Ovary (tissue), 9 donors: ENCODE data around the gene LHFPL6. TPM values are rescaled to one million over a fixed set of nuclear protein-coding genes. Genes with fewer than 3 reads are reported as not detected.

Experiments used
- DNase-seq, 5 donors: peaks; one replicate each; pipeline ENCODE4 v3.0.0-alpha.2; 2019 to 2020
- H3K27ac ChIP-seq, 2 donors: fragments of 200-600 bp; one replicate each; pipeline versions ENCODE4 v1.5.1 to v1.8.0; 2019 to 2022
- H3K27me3 ChIP-seq: fragments of 200-600 bp; one replicate; pipeline ENCODE4 v1.8.0; 2022
- H3K36me3 ChIP-seq: fragments of 200-600 bp; sonication (generic); one replicate; pipeline ENCODE4 v1.5.1; 2019
- H3K4me1 ChIP-seq: one replicate; pipeline ENCODE4 v1.8.1; 2013; ENCODE audit warnings: mild to moderate bottlenecking, moderate library complexity; ENCODE audit not compliant: insufficient read depth
- H3K4me3 ChIP-seq: fragments of 200-600 bp; sonication (generic); one replicate; pipeline ENCODE4 v1.5.1; 2017
- H3K9me3 ChIP-seq, 2 donors: fragments of 200-600 bp in 1 of 2; sonication (generic) in 1 of 2; one replicate each; pipeline versions ENCODE4 v1.5.1 to v1.8.1; 2013 to 2019; ENCODE audit warnings: mild to moderate bottlenecking in 1 of 2, moderate library complexity in 1 of 2
- EP300 ChIP-seq: sonication (generic); formaldehyde crosslinking; IDR thresholded peaks from one replicate; pipeline ENCODE4 v1.6.1; 2017; ENCODE audit warnings: antibody characterized with exemption
- POLR2A ChIP-seq: fragments of 450-650 bp; IDR thresholded peaks from one replicate; pipeline ENCODE4 v1.6.1; 2017; ENCODE audit warnings: antibody characterized with exemption, mild to moderate bottlenecking, moderate library complexity
- WGBS, 3 donors: extraction: QIAGEN DNeasy Blood & Tissue Kit in 1 of 3; methylation state at CpG; one replicate each; pipeline versions ENCODE4 v1.1.5 to v1.1.7; 2013 to 2017; 5-methylcytosine and 5-hydroxymethylcytosine counted together
- intact Hi-C, 4 donors: fragments of 100-400 bp; cut with DNase I; formaldehyde crosslinking; loops; one replicate each; pipeline versions ENCODE4 v1.11.0 to v1.15.1; 2022 to 2023
- polyA plus RNA-seq, 2 donors: library from polyadenylated mRNA; stranded (reverse); fragments of 200-250 nt in 1 of 2; fragments of 350-450 nt in 1 of 2; fragmentation: Illumina TruSeq in 1 of 2; extraction: RNeasy Lipid Tissue Mini Kit (QIAGEN cat#74804) in 1 of 2; gene quantifications; one replicate each; pipeline ENCODE4 v1.2.3, GENCODE V29; 2013 to 2014
- total RNA-seq, 7 donors: library from RNA; depleted of rRNA in 2 of 7; stranded (reverse); fragments of >200 nt in 2 of 7; fragmentation: NEBNext Ultra II Directional in 3 of 7; extraction: Animal tissue kit (Norgen Biotek cat#: 25700) in 3 of 7; gene quantifications; one replicate each; pipeline versions ENCODE4 v1.1.0 to v1.2.4, GENCODE V29; 2016 to 2023
- TF ChIP-seq, protein P1 (sequence below), 3 donors: fragments of 450-650 bp in 2 of 3; fragments of 200-600 bp in 1 of 3; IDR thresholded peaks; one replicate each; pipeline versions ENCODE4 v1.5.1 to v1.8.0; 2016 to 2022; ENCODE audit warnings: antibody characterized with exemption in 3 of 3, mild to moderate bottlenecking in 1 of 3
- donor health status: DM: no; HTN: no; CAD: no; lungs with moderate emphysema.
- donor health status: DM: no; HTN: no; CAD: no.
- donor health status: Bipolar disorder and iron deficiency.
- donor health status: DM: yes; HTN: yes; CAD: no.
- donor health status: DM: no; HTN: no; CAD: no.
- donor health status: DM: yes; HTN: yes; CAD: no.

LHFPL6 gene
- total and polyA plus RNA-seq, 9 donors, result 19.7 to 136 (median 42.4) TPM

DNA sequence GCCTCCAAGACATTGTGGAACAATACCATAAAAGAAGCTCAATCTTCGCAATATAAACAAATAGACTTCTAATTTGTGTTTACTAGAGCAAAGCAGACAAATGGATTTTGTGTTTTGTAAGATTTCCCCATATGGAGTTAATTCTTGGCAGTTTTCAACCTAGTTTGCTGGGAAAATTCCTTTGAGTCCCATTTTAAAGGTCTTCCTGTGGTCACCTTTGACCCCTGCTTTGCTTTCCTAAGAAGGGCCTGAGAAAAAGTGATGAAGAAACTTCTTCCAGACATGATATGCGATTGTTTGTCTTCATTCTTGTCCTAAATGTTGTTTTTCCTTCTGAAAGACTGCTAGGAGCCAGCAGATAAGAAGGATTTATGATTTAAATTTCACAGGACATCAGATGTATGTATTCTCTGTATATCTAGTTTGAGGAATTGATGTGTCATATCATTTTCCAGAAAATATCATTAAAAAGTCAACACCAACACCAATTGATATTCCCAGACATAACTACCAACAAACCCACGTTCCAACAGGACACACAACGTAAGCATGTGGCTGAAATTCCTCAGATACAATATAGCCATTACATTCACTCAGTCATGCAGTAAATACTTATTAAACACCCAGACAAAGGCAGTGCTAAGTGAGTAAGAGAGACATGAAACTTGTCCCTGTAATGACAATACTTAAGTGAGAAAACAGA, 276.4 kb downstream of the LHFPL6 start:
- H3K27me3 ChIP-seq, result no peaks in the 10 kb centered on the region
- no peak overlapping the region for H3K4me3 ChIP-seq
- no peak overlapping the region for H3K27ac ChIP-seq
- no peaks in the 10 kb centered on the region for H3K36me3 ChIP-seq
- H3K4me1 ChIP-seq, result peaks cover 2% of the 10 kb centered on the region
- intact Hi-C loops, result no loop called here
- no peak for DNase-seq
- TF ChIP-seq POLR2A (no peak), EP300 (no peak)
- TF ChIP-seq, protein P1, sequence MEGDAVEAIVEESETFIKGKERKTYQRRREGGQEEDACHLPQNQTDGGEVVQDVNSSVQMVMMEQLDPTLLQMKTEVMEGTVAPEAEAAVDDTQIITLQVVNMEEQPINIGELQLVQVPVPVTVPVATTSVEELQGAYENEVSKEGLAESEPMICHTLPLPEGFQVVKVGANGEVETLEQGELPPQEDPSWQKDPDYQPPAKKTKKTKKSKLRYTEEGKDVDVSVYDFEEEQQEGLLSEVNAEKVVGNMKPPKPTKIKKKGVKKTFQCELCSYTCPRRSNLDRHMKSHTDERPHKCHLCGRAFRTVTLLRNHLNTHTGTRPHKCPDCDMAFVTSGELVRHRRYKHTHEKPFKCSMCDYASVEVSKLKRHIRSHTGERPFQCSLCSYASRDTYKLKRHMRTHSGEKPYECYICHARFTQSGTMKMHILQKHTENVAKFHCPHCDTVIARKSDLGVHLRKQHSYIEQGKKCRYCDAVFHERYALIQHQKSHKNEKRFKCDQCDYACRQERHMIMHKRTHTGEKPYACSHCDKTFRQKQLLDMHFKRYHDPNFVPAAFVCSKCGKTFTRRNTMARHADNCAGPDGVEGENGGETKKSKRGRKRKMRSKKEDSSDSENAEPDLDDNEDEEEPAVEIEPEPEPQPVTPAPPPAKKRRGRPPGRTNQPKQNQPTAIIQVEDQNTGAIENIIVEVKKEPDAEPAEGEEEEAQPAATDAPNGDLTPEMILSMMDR (IDR thresholded peaks at IDR 0.05), result no peak
- WGBS, 3 donors, result 52 to 66% (median 64%) methylated on average over 4 of the region's 4 CpGs
- no peaks in the 10 kb centered on the region for H3K9me3 ChIP-seq

DNA sequence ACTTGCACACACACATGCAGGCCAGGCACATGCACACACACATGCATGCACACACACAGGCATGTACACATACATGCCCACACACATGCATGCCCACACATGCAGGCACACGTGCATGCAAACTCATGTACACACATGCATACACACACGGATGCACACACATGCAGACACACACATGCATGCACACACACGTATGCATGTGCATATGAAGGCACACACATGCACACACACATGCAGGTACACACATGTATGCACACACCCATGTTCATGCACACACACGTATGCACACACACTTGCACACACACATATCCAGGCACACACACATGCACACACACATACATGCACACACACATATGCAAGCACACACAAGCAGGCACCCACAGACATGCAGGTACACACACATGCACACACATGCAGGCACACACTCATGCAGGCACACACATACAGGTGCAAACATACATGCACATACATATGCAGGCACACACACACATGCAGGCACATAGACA, 278.1 kb downstream of the LHFPL6 start:
- Histone ChIP-seq H3K9me3 (no peaks in the 10 kb centered on the region), H3K4me1 (peaks cover 2% of the 10 kb centered on the region), H3K4me3 (no peak overlapping the region), H3K36me3 (no peaks in the 10 kb centered on the region), H3K27ac (no peak overlapping the region), H3K27me3 (no peaks in the 10 kb centered on the region)
- TF ChIP-seq, protein P1 (IDR thresholded peaks at IDR 0.05), result no peak
- TF ChIP-seq EP300 (no peak), POLR2A (no peak)
- WGBS, 3 donors, result 89 to 95% (median 91%) methylated on average over 4 of the region's 4 CpGs
- DNase-seq, result no peak
- intact Hi-C loops, result no loop called here

DNA sequence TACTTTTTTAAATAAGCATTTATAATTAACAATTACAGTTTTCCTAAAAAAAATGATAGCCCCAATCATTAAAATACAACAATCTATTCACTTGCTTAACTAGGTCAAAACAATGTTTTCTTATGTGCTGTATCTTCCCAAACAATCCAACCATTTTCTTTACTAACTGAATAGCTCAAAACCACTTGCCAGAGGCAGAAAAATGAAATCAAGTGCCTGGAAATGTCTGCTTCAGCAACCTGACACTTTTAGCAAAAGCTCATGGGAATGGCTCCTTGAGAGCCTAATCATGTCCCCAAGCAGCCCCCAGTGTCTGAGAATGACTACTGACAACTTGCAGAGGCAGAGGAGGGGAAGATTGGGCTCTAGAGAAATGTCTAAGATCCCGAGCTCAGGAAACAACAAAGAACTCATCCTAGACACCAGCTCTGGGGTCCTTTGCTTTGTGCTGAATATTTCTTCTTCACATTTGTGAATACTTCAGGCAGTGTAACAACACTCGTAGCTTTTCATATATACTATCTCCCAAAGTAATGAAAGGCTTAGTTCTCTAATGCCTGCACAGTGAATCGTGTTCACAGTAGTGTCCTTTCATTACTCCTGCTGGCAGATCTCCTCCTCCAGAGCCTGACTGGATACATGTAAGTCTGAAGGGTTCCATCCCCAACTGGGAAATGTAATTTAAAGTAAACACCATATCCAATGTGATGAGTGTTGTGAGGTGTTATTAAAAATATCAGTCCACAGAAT, 280.0 kb downstream of the LHFPL6 start:
- Histone ChIP-seq H3K4me1 (peaks cover 2% of the 10 kb centered on the region), H3K9me3 (no peaks in the 10 kb centered on the region), H3K36me3 (no peaks in the 10 kb centered on the region), H3K27me3 (no peaks in the 10 kb centered on the region), H3K4me3 (no peak overlapping the region), H3K27ac (no peak overlapping the region)
- TF ChIP-seq EP300, result no peak
- TF ChIP-seq POLR2A, result no peak
- TF ChIP-seq, protein P1 (IDR thresholded peaks at IDR 0.05), result no peak
- DNase-seq, result no peak
- 66 to 79% (median 73%) methylated on average over 3 of the region's 3 CpGs for WGBS, 3 donors
- intact Hi-C loops, result no loop called here

DNA sequence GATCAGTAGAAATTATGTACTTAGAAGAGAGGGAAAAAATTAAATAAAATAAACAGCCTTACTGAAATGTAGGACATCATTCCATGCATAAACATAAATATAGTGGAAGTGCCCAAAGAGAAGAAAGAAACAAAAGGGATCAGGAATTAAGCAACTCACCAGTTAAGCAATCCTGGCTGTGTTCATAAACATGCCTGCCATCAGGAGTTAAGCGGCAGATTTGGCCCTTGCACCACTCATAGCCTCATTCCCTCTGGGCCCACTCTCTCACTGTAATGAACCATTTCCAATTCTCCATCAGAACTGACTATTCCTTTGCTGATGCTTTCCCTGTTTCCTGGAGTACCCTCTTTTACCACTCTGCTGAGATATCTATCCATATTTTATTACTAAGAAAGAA, 281.4 kb downstream of the LHFPL6 start:
- 61 to 72% (median 61%) methylated on average over 1 of the region's 1 CpG for WGBS, 3 donors
- Histone ChIP-seq H3K4me1 (peaks cover 2% of the 10 kb centered on the region), H3K36me3 (no peaks in the 10 kb centered on the region), H3K9me3 (no peaks in the 10 kb centered on the region), H3K4me3 (no peak overlapping the region), H3K27me3 (no peaks in the 10 kb centered on the region), H3K27ac (no peak overlapping the region)
- TF ChIP-seq, protein P1 (IDR thresholded peaks at IDR 0.05), result no peak
- TF ChIP-seq POLR2A (no peak), EP300 (no peak)
- DNase-seq, result peak in 1 of 5 donors; percentile 22
- intact Hi-C loops, result no loop called here
